Cardiac muscle cell (in vitro differentiated cells and primary cell): Measurements from ENCODE around the gene ELAC2. TPM values are rescaled to one million over a fixed set of nuclear protein-coding genes. Genes with fewer than 3 reads are reported as not detected.

Experiments
- DNase-seq, 2 donors: peaks; one replicate each; pipeline versions ENCODE4 v3.0.0 to v3.0.0-alpha.2; 2010 to 2017; ENCODE audit warnings: low read depth in 1 of 2, low spot score in 1 of 2
- H3K27ac ChIP-seq: fragments of 200-600 bp; sonication (generic); 2 replicates; pipeline ENCODE4 v1.5.1; 2016
- H3K27me3 ChIP-seq: fragments of 200-600 bp; sonication (generic); 2 replicates; pipeline ENCODE4 v1.6.0; 2016; ENCODE audit warnings: control low read depth
- H3K36me3 ChIP-seq: fragments of 200-600 bp; sonication (generic); 2 replicates; pipeline ENCODE4 v1.5.1; 2016; ENCODE audit warnings: control low read depth
- H3K4me1 ChIP-seq: fragments of 200-600 bp; sonication (generic); 2 replicates; pipeline ENCODE4 v1.8.1; 2017; ENCODE audit warnings: low read depth, mild to moderate bottlenecking, mixed run types
- H3K4me3 ChIP-seq: fragments of 200-600 bp; sonication (generic); 2 replicates; pipeline ENCODE4 v1.5.1; 2016; ENCODE audit warnings: mild to moderate bottlenecking
- H3K9me3 ChIP-seq: fragments of 200-600 bp; sonication (generic); 2 replicates; pipeline ENCODE4 v1.5.1; 2017; ENCODE audit warnings: low read depth, mild to moderate bottlenecking, control low read depth
- polyA plus RNA-seq: library from polyadenylated mRNA; unstranded; fragments of >200 nt; fragmentation: Nextera tagmentation; extraction: Ambion mirVana; gene quantifications from 2 replicates; pipeline ENCODE4 v1.2.1, GENCODE V29; 2016
- total RNA-seq: library from RNA; depleted of rRNA; stranded (reverse); fragments of >200 nt; gene quantifications from 2 replicates; pipeline ENCODE4 v1.2.3, GENCODE V29; 2016
- TF ChIP-seq, protein P1 (sequence below): IDR thresholded peaks from 2 replicates; pipeline ENCODE4 v1.5.1; 2012; ENCODE audit warnings: low read depth, mild to moderate bottlenecking, low read length

ELAC2 gene
- total and polyA plus RNA-seq, 2 experiments from 2014 or later: 90.4 to 152 TPM

DNA sequence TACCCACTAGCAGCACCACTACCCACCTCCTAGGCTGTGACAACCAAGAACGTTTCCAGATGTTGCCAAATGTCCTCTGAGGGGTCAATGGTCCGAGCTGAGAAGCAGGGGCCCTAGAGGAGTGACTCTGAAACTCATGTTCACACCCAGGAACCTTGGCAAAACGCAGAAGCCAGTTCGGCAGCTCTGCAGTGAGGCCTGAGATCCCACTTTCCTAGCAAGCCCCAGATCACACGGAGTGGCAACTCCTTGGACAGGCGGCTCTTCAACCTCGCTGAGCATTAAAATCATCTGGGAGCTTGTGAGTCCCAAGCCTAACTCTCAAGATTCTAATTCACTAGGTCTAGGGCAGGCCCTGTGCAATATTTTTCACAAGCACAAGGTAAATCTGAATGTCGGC is 17.3 kb downstream of the ELAC2 start:
- DNase-seq: no peak
- Histone ChIP-seq H3K9me3 (no peaks in the 10 kb centered on the region), H3K4me1 (no peaks in the 10 kb centered on the region), H3K27me3 (no peaks in the 10 kb centered on the region), H3K4me3 (no peak overlapping the region), H3K27ac (no peak overlapping the region), H3K36me3 (peaks cover 70% of the 10 kb centered on the region)
- TF ChIP-seq, protein P1, sequence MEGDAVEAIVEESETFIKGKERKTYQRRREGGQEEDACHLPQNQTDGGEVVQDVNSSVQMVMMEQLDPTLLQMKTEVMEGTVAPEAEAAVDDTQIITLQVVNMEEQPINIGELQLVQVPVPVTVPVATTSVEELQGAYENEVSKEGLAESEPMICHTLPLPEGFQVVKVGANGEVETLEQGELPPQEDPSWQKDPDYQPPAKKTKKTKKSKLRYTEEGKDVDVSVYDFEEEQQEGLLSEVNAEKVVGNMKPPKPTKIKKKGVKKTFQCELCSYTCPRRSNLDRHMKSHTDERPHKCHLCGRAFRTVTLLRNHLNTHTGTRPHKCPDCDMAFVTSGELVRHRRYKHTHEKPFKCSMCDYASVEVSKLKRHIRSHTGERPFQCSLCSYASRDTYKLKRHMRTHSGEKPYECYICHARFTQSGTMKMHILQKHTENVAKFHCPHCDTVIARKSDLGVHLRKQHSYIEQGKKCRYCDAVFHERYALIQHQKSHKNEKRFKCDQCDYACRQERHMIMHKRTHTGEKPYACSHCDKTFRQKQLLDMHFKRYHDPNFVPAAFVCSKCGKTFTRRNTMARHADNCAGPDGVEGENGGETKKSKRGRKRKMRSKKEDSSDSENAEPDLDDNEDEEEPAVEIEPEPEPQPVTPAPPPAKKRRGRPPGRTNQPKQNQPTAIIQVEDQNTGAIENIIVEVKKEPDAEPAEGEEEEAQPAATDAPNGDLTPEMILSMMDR: no peak

DNA sequence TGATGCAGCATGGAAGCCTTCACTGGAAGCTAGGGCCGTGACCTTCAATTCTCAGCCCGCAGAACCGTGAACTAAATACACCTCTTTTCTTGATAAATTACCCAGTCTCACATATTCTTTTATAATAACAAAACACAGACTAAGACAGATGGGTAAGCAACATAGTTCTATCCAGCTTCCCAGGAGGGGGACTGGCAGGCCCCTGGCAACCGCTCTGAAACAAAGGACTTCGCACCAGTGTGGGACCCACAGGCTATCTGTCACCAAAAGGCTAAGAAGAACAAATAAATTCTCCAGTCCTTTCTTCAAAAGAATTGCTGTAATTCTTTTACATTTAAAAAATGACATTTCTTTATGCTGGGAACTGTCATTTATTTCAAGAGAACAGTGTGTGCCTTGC is 19.0 kb downstream of the ELAC2 start:
- H3K36me3 ChIP-seq: peaks cover 73% of the 10 kb centered on the region
- TF ChIP-seq, protein P1: no peak
- H3K27me3 ChIP-seq: no peaks in the 10 kb centered on the region
- no peak for DNase-seq
- no peak overlapping the region for H3K4me3 ChIP-seq
- no peak overlapping the region for H3K27ac ChIP-seq
- no peaks in the 10 kb centered on the region for H3K9me3 ChIP-seq
- no peaks in the 10 kb centered on the region for H3K4me1 ChIP-seq

DNA sequence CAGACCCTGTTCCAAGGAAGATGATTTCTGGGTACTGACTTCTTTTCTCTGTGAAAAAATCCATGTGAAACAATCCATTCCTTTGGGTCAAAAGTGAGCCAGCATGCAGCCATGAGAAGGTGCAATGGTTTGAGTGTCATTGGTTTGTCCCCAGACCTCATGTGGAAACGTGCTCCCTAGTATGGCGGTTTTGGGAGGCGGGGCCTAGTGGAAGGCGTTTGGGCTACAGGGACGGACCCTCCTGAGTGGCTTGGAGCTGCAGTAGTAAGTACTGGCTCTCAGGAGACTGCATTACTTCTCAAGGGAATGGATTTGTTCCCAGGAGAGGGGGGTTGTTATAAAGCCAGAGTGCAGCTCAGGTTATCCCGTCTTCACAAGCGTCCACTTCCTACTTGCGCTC is 19.4 kb downstream of the ELAC2 start:
- Histone ChIP-seq H3K4me1 (no peaks in the 10 kb centered on the region), H3K36me3 (peaks cover 77% of the 10 kb centered on the region), H3K4me3 (no peak overlapping the region), H3K27me3 (no peaks in the 10 kb centered on the region), H3K9me3 (no peaks in the 10 kb centered on the region), H3K27ac (no peak overlapping the region)
- DNase-seq: no peak
- TF ChIP-seq, protein P1: no peak

DNA sequence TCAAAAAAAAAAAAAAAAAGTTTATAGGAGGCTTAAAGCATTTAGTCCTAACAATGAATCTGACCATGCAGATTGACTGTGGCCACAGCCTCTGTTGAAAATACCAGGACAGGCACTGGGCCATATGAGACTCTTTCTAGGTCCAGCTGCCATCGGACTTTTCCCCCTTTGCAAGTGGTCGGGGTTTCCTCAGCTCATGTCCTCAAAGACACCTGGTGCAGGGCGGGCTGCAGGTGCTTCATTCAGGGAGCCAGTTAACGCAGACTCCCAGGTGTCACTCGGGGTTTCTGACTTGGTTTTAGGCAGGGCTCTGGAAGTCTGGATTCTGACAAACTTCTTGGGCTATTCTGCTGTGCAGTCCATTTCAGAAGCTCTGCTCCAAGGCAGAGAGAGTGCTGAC is 20.9 kb downstream of the ELAC2 start:
- H3K36me3 ChIP-seq: peaks cover 84% of the 10 kb centered on the region
- H3K4me1 ChIP-seq: no peaks in the 10 kb centered on the region
- H3K27ac ChIP-seq: no peak overlapping the region
- H3K4me3 ChIP-seq: no peak overlapping the region
- TF ChIP-seq, protein P1: no peak
- H3K27me3 ChIP-seq: no peaks in the 10 kb centered on the region
- no peaks in the 10 kb centered on the region for H3K9me3 ChIP-seq
- no peak for DNase-seq

DNA sequence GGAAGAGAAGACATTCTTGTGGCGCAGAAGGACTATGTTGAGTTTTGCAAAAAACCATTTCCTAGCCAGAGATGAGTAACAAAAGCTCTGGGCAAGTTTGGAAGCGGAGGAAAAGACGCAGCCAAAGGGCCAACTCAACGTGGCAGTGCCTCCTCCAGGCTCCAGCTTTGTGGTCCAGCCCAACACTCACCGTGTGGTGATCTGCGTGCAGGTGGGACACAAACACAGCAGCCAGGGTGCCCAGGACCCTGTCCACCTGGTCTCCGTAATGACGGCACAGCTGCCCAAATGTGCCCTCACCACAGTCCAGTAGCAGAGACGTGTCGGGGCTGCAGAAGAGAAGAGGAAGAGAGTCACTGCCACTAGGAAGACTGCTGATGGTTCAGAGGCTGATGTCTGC is 21.5 kb downstream of the ELAC2 start:
- Histone ChIP-seq H3K4me3 (no peak overlapping the region), H3K27ac (no peak overlapping the region), H3K4me1 (no peaks in the 10 kb centered on the region), H3K36me3 (peaks cover 83% of the 10 kb centered on the region), H3K9me3 (no peaks in the 10 kb centered on the region), H3K27me3 (no peaks in the 10 kb centered on the region)
- no peak for DNase-seq
- TF ChIP-seq, protein P1: no peak

DNA sequence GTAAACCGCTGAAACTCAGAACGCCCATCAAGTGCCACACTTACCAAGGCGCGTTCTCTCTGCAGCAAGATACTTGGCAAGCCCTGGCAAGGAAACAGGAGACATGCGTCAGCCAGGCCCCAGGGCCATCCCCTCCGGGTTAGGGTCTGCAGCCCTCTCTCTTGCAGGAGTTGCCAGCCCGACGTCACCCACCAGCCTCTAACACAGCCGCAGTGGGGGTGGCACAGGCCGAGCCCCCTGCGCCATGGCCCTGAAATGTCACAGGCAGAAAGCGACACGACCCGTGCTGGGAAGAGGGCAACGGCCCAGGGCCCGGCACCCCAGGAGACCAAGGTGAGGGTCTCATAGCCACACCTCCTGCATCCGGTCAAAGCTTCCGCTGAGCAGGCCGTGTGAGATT is 21.9 kb downstream of the ELAC2 start:
- no peak for DNase-seq
- H3K27me3 ChIP-seq: no peaks in the 10 kb centered on the region
- H3K4me3 ChIP-seq: no peak overlapping the region
- H3K27ac ChIP-seq: no peak overlapping the region
- no peaks in the 10 kb centered on the region for H3K4me1 ChIP-seq
- TF ChIP-seq, protein P1: no peak
- H3K36me3 ChIP-seq: peaks cover 84% of the 10 kb centered on the region
- H3K9me3 ChIP-seq: no peaks in the 10 kb centered on the region
